K562 (cell line): ENCODE data around the gene TAF11. TPM values are rescaled to one million over a fixed set of nuclear protein-coding genes. Genes with fewer than 3 reads are reported as not detected.

ENCODE experiments used
- ARID3A ChIP-seq: IDR thresholded peaks from 2 replicates; pipeline ENCODE4 v1.6.1; 2012; ENCODE audit warnings: low read depth, low read length, improper control_type of control experiment, borderline replicate concordance
- MAX ChIP-seq: sonication (generic); formaldehyde crosslinking; IDR thresholded peaks from 2 replicates; pipeline ENCODE4 v1.9.0; 2022; ENCODE audit warnings: mild to moderate bottlenecking, missing genetic modification reagents
- MXD1 ChIP-seq: fragments of 250-450 bp; sonication (Bioruptor Pico); IDR thresholded peaks from 2 replicates; pipeline ENCODE4 v1.8.0; 2021; ENCODE audit warnings: borderline replicate concordance, mild to moderate bottlenecking, moderate library complexity; ENCODE audit not compliant: poor library complexity, severe bottlenecking
- PHF21A ChIP-seq: fragments of 450-650 bp; IDR thresholded peaks from 2 replicates; pipeline ENCODE4 v1.6.1; 2017; ENCODE audit warnings: low read depth, borderline replicate concordance
- TEAD4 ChIP-seq, 2 experiments: sonication (generic) in 1 of 2; formaldehyde crosslinking in 1 of 2; IDR thresholded peaks; 2 replicates each; pipeline versions ENCODE4 v1.6.1 to v1.8.0; 2012 to 2022; ENCODE audit warnings: borderline replicate concordance in 1 of 2, inconsistent platforms in 1 of 2, low read length in 1 of 2, mild to moderate bottlenecking in 1 of 2, missing genetic modification reagents in 1 of 2
- ZBTB5 ChIP-seq: fragments of 450-650 bp; IDR thresholded peaks from 2 replicates; pipeline ENCODE4 v1.6.1; 2017; ENCODE audit warnings: antibody characterized with exemption
- ZMIZ1 ChIP-seq, 2 experiments: fragments of 150-350 bp in 1 of 2; IDR thresholded peaks; 2 replicates each; pipeline ENCODE4 v1.6.1; 2012 to 2016; ENCODE audit warnings: low read depth in 2 of 2, low read length in 2 of 2, mild to moderate bottlenecking in 1 of 2, moderate library complexity in 1 of 2
- ZNF175 ChIP-seq: fragments of 200-800 bp; sonication (Bioruptor generic); IDR thresholded peaks from 2 replicates; pipeline ENCODE4 v1.6.1; 2016; ENCODE audit warnings: low read depth, mild to moderate bottlenecking, missing genetic modification characterization, missing compliant biosample characterization
- ZNF407 ChIP-seq: fragments of 450-650 bp; IDR thresholded peaks from 2 replicates; pipeline ENCODE4 v1.6.1; 2016; ENCODE audit warnings: low read depth
- polyA plus RNA-seq, 8 experiments: library from polyadenylated mRNA; depleted of rRNA in 4 of 8; stranded (reverse) in 5 of 8; unstranded in 3 of 8; fragments of >200 nt; fragmentation: Nextera tagmentation in 2 of 8; fragmentation: Illumina TruSeq in 1 of 8; extraction: Ambion mirVana in 2 of 8; extraction: Trizol in 1 of 8; gene quantifications; 2 replicates each; pipeline versions ENCODE4 v1.2.1 to v1.2.3, GENCODE V29; 2011 to 2014; ENCODE audit warnings: inconsistent platforms in 1 of 8, missing spikeins in 1 of 8
- total RNA-seq, 7 experiments: library from RNA; depleted of rRNA in 6 of 7; stranded (reverse); fragments of >200 nt in 6 of 7; fragmentation: Illumina TruSeq in 2 of 7; extraction: Trizol in 2 of 7; gene quantifications; 2 replicates each; pipeline versions ENCODE4 v1.2.1 to v1.2.3, GENCODE V29; 2011 to 2021; ENCODE audit warnings: low replicate concordance in 1 of 7

The TAF11 gene
- total and polyA plus RNA-seq, 9 of the 15 experiments (the other 6 are each of a cell fraction or from before 2014, with no cell fraction given): 40.9 to 91.9 (median 71.9) TPM

GRCh38 chr6:34922177-34922663, 34.4 kb upstream of the TAF11 start (continued):
- TF ChIP-seq ZMIZ1 (IDR thresholded peaks at IDR 0.05; ENCODE audit: low read depth in 2 of 2, low read length in 2 of 2) (no peak), ZBTB5 (no peak), PHF21A (no peak), ZNF407 (no peak), MXD1 (CRISPR knock-in tag) (no peak), ARID3A (no peak), ZNF175 (CRISPR knock-in tag) (no peak), MAX (CRISPR knock-in tag) (no peak), TEAD4 (IDR thresholded peaks at IDR 0.05; ENCODE audit: low read length) (no peak), TEAD4 (CRISPR knock-in tag; IDR thresholded peaks at IDR 0.05; ENCODE audit: borderline replicate concordance) (no peak)
